LNCaP clone FGC (cell line): Measurements from ENCODE around the gene LCE5A.
"Not testable (repeated sequence)": the region's sequence is repeated elsewhere in the genome, so short reads cannot be mapped to it uniquely, and the experiment has no call there.

ENCODE experiments used
- DNase-seq: peaks from one replicate; pipeline ENCODE4 v3.0.0-alpha.2; 2011; ENCODE audit warnings: low read depth
- H3K4me3 ChIP-seq: 2 replicates; pipeline ENCODE4 v1.5.1; 2011; ENCODE audit warnings: mild to moderate bottlenecking, low read depth, low read length, control low read depth
- CTCF ChIP-seq: IDR thresholded peaks from 2 replicates; pipeline ENCODE4 v1.5.1; 2012; ENCODE audit warnings: mild to moderate bottlenecking; ENCODE audit not compliant: control insufficient read depth, insufficient read depth; ENCODE audit errors: extremely low read depth

The LCE5A gene

DNA sequence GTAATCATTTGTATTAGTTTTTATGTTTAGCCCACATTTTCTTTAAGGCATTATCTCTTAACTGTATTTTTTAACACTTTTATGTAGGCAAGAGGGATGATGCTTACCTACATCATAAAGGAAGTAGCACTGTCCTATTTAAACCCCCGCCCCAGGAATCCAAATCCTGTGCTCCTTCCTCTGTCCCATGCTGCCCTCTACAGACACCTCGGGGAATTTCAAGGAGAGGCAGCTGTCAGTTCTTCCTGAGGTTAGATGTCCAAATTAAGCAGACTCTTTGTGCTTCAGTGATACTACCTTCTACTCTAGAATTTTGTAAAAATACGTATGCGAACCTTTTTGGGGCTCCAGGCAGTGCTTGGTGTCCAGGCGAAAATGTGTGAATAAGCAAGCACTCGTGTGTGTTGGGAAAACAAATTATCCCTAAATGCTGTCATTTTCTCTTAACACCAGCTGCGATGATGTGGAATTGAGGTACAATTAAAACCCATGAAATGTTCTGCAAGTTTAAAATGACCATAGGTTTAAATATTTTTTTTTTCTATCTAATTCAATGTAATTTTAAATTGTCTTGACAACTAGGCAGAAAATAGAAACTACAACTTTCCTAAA lies 22.8 kb downstream of the LCE5A start:
- TF ChIP-seq CTCF = peak; percentile 92
- peak; percentile 23 for DNase-seq
- H3K4me3 ChIP-seq = no peak overlapping the region

DNA sequence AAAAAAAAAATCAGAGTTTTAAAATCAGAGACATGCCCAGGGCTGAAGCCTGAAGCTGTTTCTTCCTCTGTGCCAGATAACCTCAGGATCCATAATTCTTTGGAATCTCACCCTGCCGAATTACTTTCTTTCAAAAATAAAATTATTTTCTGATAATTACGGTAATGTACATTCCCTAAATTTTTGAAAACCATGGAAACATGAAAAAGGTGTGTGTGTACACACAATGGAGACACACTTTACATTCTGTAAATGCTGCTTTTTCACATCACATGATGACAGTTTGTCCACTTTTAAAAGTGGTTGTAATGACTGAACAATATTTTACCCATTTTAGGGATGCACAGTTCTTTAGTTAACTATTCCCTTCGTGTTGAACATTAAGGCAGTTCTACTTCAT lies 25.2 kb downstream of the LCE5A start:
- no peak for DNase-seq

GRCh38 chr1:152537496-152537895 lies 26.9 kb downstream of the LCE5A start:
- H3K4me3 ChIP-seq = no peak overlapping the region
- no peak for TF ChIP-seq CTCF
- DNase-seq = no peak

More for the DNA sequence above, 25.2 kb downstream of the LCE5A start:
- H3K4me3 ChIP-seq = no peak overlapping the region
- TF ChIP-seq CTCF = no peak

GRCh38 chr1:152539901-152540300 lies 29.3 kb downstream of the LCE5A start:
- H3K4me3 ChIP-seq = no peak overlapping the region
- TF ChIP-seq CTCF = no peak
- no peak for DNase-seq

DNA sequence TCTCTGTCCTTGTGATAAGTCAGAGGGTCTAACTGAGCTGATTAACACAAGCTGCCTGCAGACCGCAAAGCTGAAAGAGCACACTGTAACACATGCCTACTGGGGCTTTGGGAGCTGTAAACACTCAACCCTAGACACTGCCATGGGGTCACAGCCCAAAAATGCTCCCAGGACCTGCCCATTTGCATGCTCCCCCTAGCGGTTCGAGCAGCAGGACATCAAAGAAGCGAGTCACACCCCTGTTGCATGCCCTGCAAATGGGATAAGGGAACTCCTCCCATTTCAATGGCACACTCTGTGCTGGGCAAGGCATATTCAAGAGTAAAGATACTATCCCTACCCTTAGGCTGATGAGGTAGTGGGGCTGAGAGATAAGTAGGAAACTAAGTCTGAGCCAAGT lies 33.2 kb downstream of the LCE5A start:
- DNase-seq = no peak
- TF ChIP-seq CTCF = peak; percentile 37
- H3K4me3 ChIP-seq = no peak overlapping the region

GRCh38 chr1:152546704-152547103 lies 36.1 kb downstream of the LCE5A start:
- H3K4me3 ChIP-seq = no peak overlapping the region
- no peak for DNase-seq
- no peak for TF ChIP-seq CTCF

DNA sequence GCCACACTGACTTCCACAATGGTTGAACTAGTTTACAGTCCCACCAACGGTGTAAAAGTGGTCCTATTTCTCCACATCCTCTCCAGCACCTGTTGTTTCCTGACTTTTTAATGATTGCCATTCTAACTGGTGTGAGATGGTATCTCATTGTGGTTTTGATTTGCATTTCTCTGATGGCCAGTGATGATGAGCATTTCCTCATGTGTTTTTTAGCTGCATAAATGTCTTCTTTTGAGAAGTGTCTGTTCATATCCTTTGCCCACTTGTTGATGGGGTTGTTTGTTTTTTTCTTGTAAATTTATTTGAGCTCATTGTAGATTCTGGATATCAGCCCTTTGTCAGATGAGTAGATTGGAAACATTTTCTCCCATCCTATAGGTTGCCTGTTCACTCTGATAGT lies 37.8 kb downstream of the LCE5A start:
- not testable (repeated sequence) for DNase-seq, H3K4me3 ChIP-seq
